CD14-positive monocyte (primary cell): ENCODE data around the gene SMAD2. TPM values are rescaled to one million over a fixed set of nuclear protein-coding genes. Genes with fewer than 3 reads are reported as not detected.

Experiments
- DNase-seq, 3 donors: peaks; one replicate each; pipeline ENCODE4 v3.0.0-alpha.2; 2011 to 2022
- H2AFZ ChIP-seq: 2 replicates; pipeline ENCODE4 v1.6.0; 2012; ENCODE audit warnings: mild to moderate bottlenecking, low read depth, low read length, inconsistent platforms; ENCODE audit not compliant: insufficient read depth, poor library complexity, severe bottlenecking
- H3K27ac ChIP-seq, 2 donors: 1 replicate in 1 of 2; 2 replicates in 1 of 2; pipeline ENCODE4 v1.5.1; 2012 to 2013; ENCODE audit warnings: low read length in 2 of 2, control low read depth in 1 of 2, inconsistent platforms in 1 of 2, low read depth in 1 of 2, mild to moderate bottlenecking in 1 of 2
- H3K27me3 ChIP-seq, 2 donors: one replicate each; pipeline versions ENCODE4 v1.6.0 to v1.6.1; 2011 to 2013; ENCODE audit warnings: low read length in 2 of 2; ENCODE audit not compliant: control insufficient read depth in 2 of 2, insufficient read depth in 2 of 2
- H3K36me3 ChIP-seq, 2 donors: replicated peaks in 1 of 2; 1 replicate in 1 of 2; 2 replicates in 1 of 2; pipeline versions ENCODE4 v1.5.1 to v1.6.1; 2012 to 2013; ENCODE audit warnings: low read length in 2 of 2, control low read depth in 1 of 2, inconsistent platforms in 1 of 2, mild to moderate bottlenecking in 1 of 2; ENCODE audit not compliant: insufficient read depth in 2 of 2, control insufficient read depth in 1 of 2
- H3K4me1 ChIP-seq, 2 donors: 1 replicate in 1 of 2; 2 replicates in 1 of 2; pipeline versions ENCODE4 v1.5.1 to v1.6.1; 2012 to 2013; ENCODE audit warnings: low read length in 2 of 2, control low read depth in 1 of 2, inconsistent platforms in 1 of 2, mild to moderate bottlenecking in 1 of 2, moderate library complexity in 1 of 2; ENCODE audit not compliant: insufficient read depth in 2 of 2, control insufficient read depth in 1 of 2
- H3K4me2 ChIP-seq: replicated peaks from 2 replicates; pipeline ENCODE3; 2012; ENCODE audit warnings: low read length, moderate library complexity, mild to moderate bottlenecking; ENCODE audit not compliant: poor library complexity, severe bottlenecking; ENCODE audit errors: extremely low read depth
- H3K4me3 ChIP-seq, 3 experiments: fragments of 200-600 bp in 1 of 3; sonication (generic) in 1 of 3; replicated peaks in 1 of 3; 1 replicate in 2 of 3; 2 replicates in 1 of 3; pipeline ENCODE4 v1.5.1; 2011 to 2013; ENCODE audit warnings: low read length in 3 of 3, mild to moderate bottlenecking in 3 of 3, control low read depth in 2 of 3, low read depth in 2 of 3, inconsistent platforms in 1 of 3, moderate library complexity in 1 of 3
- H3K79me2 ChIP-seq: 2 replicates; pipeline ENCODE4 v1.6.0; 2012; ENCODE audit warnings: mild to moderate bottlenecking, control low read depth, inconsistent platforms, low read length, moderate library complexity; ENCODE audit not compliant: insufficient read depth
- H3K9ac ChIP-seq: 2 replicates; pipeline ENCODE4 v1.6.0; 2017; ENCODE audit warnings: low read length, mild to moderate bottlenecking; ENCODE audit not compliant: insufficient read depth, poor library complexity, severe bottlenecking
- H3K9me3 ChIP-seq, 2 donors: replicated peaks in 1 of 2; 1 replicate in 1 of 2; 2 replicates in 1 of 2; pipeline versions ENCODE4 v1.5.1 to v1.6.1; 2012 to 2013; ENCODE audit warnings: low read length in 2 of 2, control low read depth in 1 of 2; ENCODE audit not compliant: control insufficient read depth in 1 of 2, insufficient read depth in 1 of 2
- H4K20me1 ChIP-seq: 2 replicates; pipeline ENCODE4 v1.6.0; 2012; ENCODE audit warnings: mild to moderate bottlenecking, low read length, control low read depth, moderate library complexity; ENCODE audit not compliant: insufficient read depth
- H3K27ac Mint-ChIP-seq, 7 donors: one replicate each; pipeline ENCODE4 v1.8.0; 2020; ENCODE audit warnings: mild to moderate bottlenecking in 7 of 7, mixed read lengths in 7 of 7, moderate library complexity in 6 of 7, inconsistent platforms in 2 of 7
- H3K27me3 Mint-ChIP-seq, 3 donors: one replicate each; pipeline ENCODE4 v1.8.0; 2021 to 2022; ENCODE audit warnings: low read depth in 3 of 3, mild to moderate bottlenecking in 3 of 3, mixed read lengths in 3 of 3, moderate library complexity in 3 of 3, inconsistent platforms in 1 of 3
- H3K36me3 Mint-ChIP-seq, 2 donors: one replicate each; pipeline ENCODE4 v1.8.0; 2020; ENCODE audit warnings: mixed read lengths in 2 of 2, inconsistent platforms in 1 of 2, mild to moderate bottlenecking in 1 of 2
- H3K4me1 Mint-ChIP-seq: one replicate; pipeline ENCODE4 v1.8.0; 2020; ENCODE audit warnings: mild to moderate bottlenecking, mixed read lengths
- H3K4me3 Mint-ChIP-seq, 2 donors: one replicate each; pipeline ENCODE4 v1.8.0; 2020; ENCODE audit warnings: mild to moderate bottlenecking in 2 of 2, mixed read lengths in 2 of 2, moderate library complexity in 1 of 2
- H3K9me3 Mint-ChIP-seq, 7 donors: one replicate each; pipeline ENCODE4 v1.8.0; 2020 to 2022; ENCODE audit warnings: mixed read lengths in 7 of 7, mild to moderate bottlenecking in 6 of 7, moderate library complexity in 6 of 7, inconsistent platforms in 2 of 7
- WGBS: methylation state at CpG from one replicate; pipeline ENCODE4 v1.1.5; 2013; ENCODE audit warnings: missing lambda C conversion rate; ENCODE audit not compliant: insufficient coverage; 5-methylcytosine and 5-hydroxymethylcytosine counted together
- intact Hi-C, 2 donors: fragments of 100-400 bp; cut with micrococcal nuclease; formaldehyde crosslinking; loops; one replicate each; pipeline versions ENCODE4 v1.15.0 to v1.15.1; 2023
- polyA plus RNA-seq, 3 donors: library from polyadenylated mRNA; depleted of rRNA in 1 of 3; unstranded in 2 of 3; stranded (reverse) in 1 of 3; fragments of 300-500 nt in 2 of 3; fragments of >200 nt in 1 of 3; fragmentation: Illumina TruSeq in 2 of 3; gene quantifications; 1 replicate in 2 of 3; 2 replicates in 1 of 3; pipeline ENCODE4 v1.2.3, GENCODE V29; 2012 to 2021
- TF ChIP-seq, protein P1 (sequence below): fragments of 200-600 bp; IDR thresholded peaks from one replicate; pipeline ENCODE4 v1.8.0; 2022; ENCODE audit warnings: antibody characterized with exemption, mild to moderate bottlenecking

The SMAD2 gene
- polyA plus RNA-seq, 3 donors: 48.1 to 72.6 (median 70.6) TPM

DNA sequence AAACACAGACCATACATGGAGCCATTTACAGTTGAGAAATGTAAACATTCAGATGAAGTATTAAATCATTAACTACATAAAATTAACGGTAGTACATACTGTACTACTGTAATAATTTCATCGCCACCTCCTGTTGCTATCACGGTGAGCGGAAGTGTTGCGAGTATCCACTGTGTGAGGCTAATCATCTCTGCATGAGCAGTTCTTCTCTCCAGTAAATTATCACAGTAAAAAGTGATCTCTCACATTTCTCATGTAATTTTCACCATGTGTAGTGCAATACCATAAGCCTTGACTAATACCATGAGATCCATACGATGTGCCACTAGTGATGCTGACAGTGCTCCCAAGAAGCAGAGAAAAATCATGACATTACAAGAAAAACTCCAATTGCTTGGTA lies 21.9 kb downstream of the SMAD2 start:
- H3K27me3 ChIP-seq: no peaks in the 10 kb centered on the region
- Mint-ChIP-seq H3K27me3 (no peaks in the 10 kb centered on the region), H3K9me3 (peaks cover 7 to 12% (median 10%) of the 10 kb centered on the region in 7 donors), H3K27ac (no peak overlapping the region), H3K4me1 (peaks cover 31% of the 10 kb centered on the region), H3K36me3 (peaks cover 29 to 41% of the 10 kb centered on the region in 2 donors), H3K4me3 (no peak overlapping the region)
- H3K36me3 ChIP-seq: peaks cover 3 to 38% of the 10 kb centered on the region in 2 donors
- H3K9ac ChIP-seq: no peak overlapping the region
- WGBS: 100% methylated on average over 5 of the region's 6 CpGs
- no peak overlapping the region for H3K27ac ChIP-seq
- intact Hi-C loops: no loop called here
- H3K9me3 ChIP-seq: peaks cover 6 to 13% of the 10 kb centered on the region in 2 donors
- TF ChIP-seq, protein P1, sequence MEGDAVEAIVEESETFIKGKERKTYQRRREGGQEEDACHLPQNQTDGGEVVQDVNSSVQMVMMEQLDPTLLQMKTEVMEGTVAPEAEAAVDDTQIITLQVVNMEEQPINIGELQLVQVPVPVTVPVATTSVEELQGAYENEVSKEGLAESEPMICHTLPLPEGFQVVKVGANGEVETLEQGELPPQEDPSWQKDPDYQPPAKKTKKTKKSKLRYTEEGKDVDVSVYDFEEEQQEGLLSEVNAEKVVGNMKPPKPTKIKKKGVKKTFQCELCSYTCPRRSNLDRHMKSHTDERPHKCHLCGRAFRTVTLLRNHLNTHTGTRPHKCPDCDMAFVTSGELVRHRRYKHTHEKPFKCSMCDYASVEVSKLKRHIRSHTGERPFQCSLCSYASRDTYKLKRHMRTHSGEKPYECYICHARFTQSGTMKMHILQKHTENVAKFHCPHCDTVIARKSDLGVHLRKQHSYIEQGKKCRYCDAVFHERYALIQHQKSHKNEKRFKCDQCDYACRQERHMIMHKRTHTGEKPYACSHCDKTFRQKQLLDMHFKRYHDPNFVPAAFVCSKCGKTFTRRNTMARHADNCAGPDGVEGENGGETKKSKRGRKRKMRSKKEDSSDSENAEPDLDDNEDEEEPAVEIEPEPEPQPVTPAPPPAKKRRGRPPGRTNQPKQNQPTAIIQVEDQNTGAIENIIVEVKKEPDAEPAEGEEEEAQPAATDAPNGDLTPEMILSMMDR: no peak
- no peak overlapping the region for H3K4me2 ChIP-seq
- H3K79me2 ChIP-seq: peaks cover 100% of the 10 kb centered on the region
- DNase-seq: no peak
- H3K4me3 ChIP-seq: no peak overlapping the region
- H2AFZ ChIP-seq: no peak overlapping the region
- peaks cover 13 to 15% of the 10 kb centered on the region in 2 donors for H3K4me1 ChIP-seq
- peaks cover 100% of the 10 kb centered on the region for H4K20me1 ChIP-seq

DNA sequence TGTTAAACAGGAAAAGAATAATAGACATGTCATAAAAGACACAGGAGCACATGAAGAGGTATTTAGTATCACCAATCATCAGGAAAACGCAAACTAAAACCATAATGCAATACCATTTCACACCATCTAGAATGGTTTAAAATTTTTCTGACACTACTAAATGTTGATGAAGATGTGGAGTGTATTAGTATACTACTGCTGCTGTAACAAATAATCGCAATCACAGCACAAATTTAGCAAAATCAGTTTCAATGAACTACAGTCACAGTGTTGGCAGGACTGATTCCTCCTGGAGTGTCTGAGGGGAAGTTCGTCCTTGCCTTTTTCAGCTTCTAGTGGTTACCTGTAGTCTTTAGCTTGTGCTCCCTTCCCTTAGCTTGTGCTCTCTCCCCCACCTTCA lies 24.1 kb downstream of the SMAD2 start:
- H3K4me3 ChIP-seq: no peak overlapping the region
- peaks cover 13 to 18% of the 10 kb centered on the region in 2 donors for H3K4me1 ChIP-seq
- Mint-ChIP-seq H3K4me3 (no peak overlapping the region), H3K27me3 (no peaks in the 10 kb centered on the region), H3K4me1 (peaks cover 29% of the 10 kb centered on the region), H3K27ac (no peak overlapping the region), H3K36me3 (peaks cover 29 to 35% of the 10 kb centered on the region in 2 donors), H3K9me3 (peaks cover 7 to 12% (median 10%) of the 10 kb centered on the region in 7 donors)
- H3K27ac ChIP-seq: no peak overlapping the region
- intact Hi-C loops: no loop called here
- DNase-seq: no peak
- H3K27me3 ChIP-seq: no peaks in the 10 kb centered on the region
- TF ChIP-seq, protein P1: no peak
- peaks cover 100% of the 10 kb centered on the region for H4K20me1 ChIP-seq
- peaks cover 97% of the 10 kb centered on the region for H3K79me2 ChIP-seq
- peaks cover 6 to 13% of the 10 kb centered on the region in 2 donors for H3K9me3 ChIP-seq
- H2AFZ ChIP-seq: no peak overlapping the region
- peaks cover 3 to 38% of the 10 kb centered on the region in 2 donors for H3K36me3 ChIP-seq
- no peak overlapping the region for H3K4me2 ChIP-seq
- WGBS: no CpG with 5 or more reads among the region's 3 CpGs
- no peak overlapping the region for H3K9ac ChIP-seq
